IPS-18a (cell line): ENCODE measurements around the gene SECTM1.

ENCODE experiments used
- H3K27ac ChIP-seq: one replicate; pipeline ENCODE4 v1.5.1; 2013; ENCODE audit warnings: low read length
- H3K27me3 ChIP-seq: one replicate; pipeline ENCODE4 v1.6.1; 2013; ENCODE audit warnings: mild to moderate bottlenecking, low read length; ENCODE audit not compliant: control insufficient read depth, insufficient read depth
- H3K36me3 ChIP-seq: one replicate; pipeline ENCODE4 v1.6.1; 2013; ENCODE audit warnings: low read depth, low read length; ENCODE audit not compliant: control insufficient read depth
- H3K4me1 ChIP-seq: one replicate; pipeline ENCODE4 v1.6.1; 2013; ENCODE audit warnings: low read depth, low read length; ENCODE audit not compliant: control insufficient read depth
- H3K4me3 ChIP-seq: one replicate; pipeline ENCODE4 v1.5.1; 2013; ENCODE audit warnings: low read length
- H3K9ac ChIP-seq: one replicate; pipeline ENCODE4 v1.6.1; 2013; ENCODE audit warnings: mild to moderate bottlenecking, low read length, moderate library complexity
- H3K9me3 ChIP-seq: one replicate; pipeline ENCODE4 v1.6.1; 2013; ENCODE audit warnings: low read depth, low read length; ENCODE audit not compliant: control insufficient read depth

SECTM1 gene

GRCh38 chr17:82342361-82343079, 9.0 kb upstream of the SECTM1 start:
- Histone ChIP-seq H3K4me3 (no peak overlapping the region), H3K9ac (no peak overlapping the region), H3K27me3 (peaks cover 21% of the 10 kb centered on the region), H3K4me1 (no peaks in the 10 kb centered on the region), H3K27ac (no peak overlapping the region), H3K36me3 (no peaks in the 10 kb centered on the region), H3K9me3 (no peaks in the 10 kb centered on the region)

GRCh38 chr17:82339634-82340580, 6.3 kb upstream of the SECTM1 start:
- Histone ChIP-seq H3K9ac (no peak overlapping the region), H3K4me1 (no peaks in the 10 kb centered on the region), H3K27me3 (peaks cover 47% of the 10 kb centered on the region), H3K4me3 (no peak overlapping the region), H3K36me3 (no peaks in the 10 kb centered on the region), H3K27ac (no peak overlapping the region), H3K9me3 (no peaks in the 10 kb centered on the region)

GRCh38 chr17:82338858-82339633, 5.5 kb upstream of the SECTM1 start:
- Histone ChIP-seq H3K4me1 (no peaks in the 10 kb centered on the region), H3K27ac (no peak overlapping the region), H3K9me3 (no peaks in the 10 kb centered on the region), H3K9ac (no peak overlapping the region), H3K4me3 (no peak overlapping the region), H3K27me3 (peaks cover 56% of the 10 kb centered on the region), H3K36me3 (no peaks in the 10 kb centered on the region)

- H3K36me3 ChIP-seq: no peaks in the 10 kb centered on the region
- no peak overlapping the region for H3K27ac ChIP-seq
- H3K4me3 ChIP-seq: no peak overlapping the region
- H3K27me3 ChIP-seq: peaks cover 96% of the 10 kb centered on the region
- no peaks in the 10 kb centered on the region for H3K9me3 ChIP-seq
- peaks cover 5% of the 10 kb centered on the region for H3K4me1 ChIP-seq
- H3K9ac ChIP-seq: no peak overlapping the region
Observed at GRCh38 chr17:82334622-82335394, 1.2 kb upstream of the SECTM1 start.

- no peak overlapping the region for H3K9ac ChIP-seq
- H3K27ac ChIP-seq: no peak overlapping the region
- H3K27me3 ChIP-seq: peaks cover 92% of the 10 kb centered on the region
Observed at GRCh38 chr17:82334204-82334621, 647 bp upstream of the SECTM1 start.

GRCh38 chr17:82332669-82333278, 792 bp downstream of the SECTM1 start:
- Histone ChIP-seq H3K4me1 (peaks cover 5% of the 10 kb centered on the region), H3K9me3 (no peaks in the 10 kb centered on the region), H3K27me3 (peaks cover 78% of the 10 kb centered on the region), H3K4me3 (peak overlapping the region; percentile 36), H3K9ac (no peak overlapping the region), H3K36me3 (no peaks in the 10 kb centered on the region), H3K27ac (no peak overlapping the region)

More at GRCh38 chr17:82334204-82334621, 647 bp upstream of the SECTM1 start:
- Histone ChIP-seq H3K4me3 (no peak overlapping the region), H3K36me3 (no peaks in the 10 kb centered on the region), H3K4me1 (peaks cover 5% of the 10 kb centered on the region), H3K9me3 (no peaks in the 10 kb centered on the region)

- no peak overlapping the region for H3K27ac ChIP-seq
- peaks cover 15% of the 10 kb centered on the region for H3K4me1 ChIP-seq
- H3K27me3 ChIP-seq: peaks cover 64% of the 10 kb centered on the region
- no peak overlapping the region for H3K4me3 ChIP-seq
- H3K9ac ChIP-seq: no peak overlapping the region
- H3K9me3 ChIP-seq: no peaks in the 10 kb centered on the region
- H3K36me3 ChIP-seq: no peaks in the 10 kb centered on the region
Observed at GRCh38 chr17:82331345-82331939, 2.1 kb downstream of the SECTM1 start.

- no peak overlapping the region for H3K27ac ChIP-seq
- no peak overlapping the region for H3K4me3 ChIP-seq
- H3K36me3 ChIP-seq: no peaks in the 10 kb centered on the region
- H3K9me3 ChIP-seq: no peaks in the 10 kb centered on the region
- H3K4me1 ChIP-seq: peaks cover 15% of the 10 kb centered on the region
- peaks cover 56% of the 10 kb centered on the region for H3K27me3 ChIP-seq
- no peak overlapping the region for H3K9ac ChIP-seq
Observed at GRCh38 chr17:82330322-82331239, 3.0 kb downstream of the SECTM1 start.

- H3K27ac ChIP-seq: no peak overlapping the region
- no peak overlapping the region for H3K9ac ChIP-seq
- peaks cover 15% of the 10 kb centered on the region for H3K4me1 ChIP-seq
- no peaks in the 10 kb centered on the region for H3K9me3 ChIP-seq
- no peaks in the 10 kb centered on the region for H3K36me3 ChIP-seq
- H3K27me3 ChIP-seq: peaks cover 48% of the 10 kb centered on the region
- no peak overlapping the region for H3K4me3 ChIP-seq
Observed at GRCh38 chr17:82329683-82330321, 3.8 kb downstream of the SECTM1 start.
